HG02840 (cell line): ENCODE data around the gene GLP2R.

Experiments
- ATAC-seq: cut with Tn5 transposase; IDR thresholded peaks from one replicate; pipeline ENCODE4 v1.9.1; 2021; ENCODE audit warnings: mild to moderate bottlenecking, moderate library complexity, moderate number of reproducible peaks; ENCODE audit not compliant: unreplicated experiment, low FRiP score

GLP2R gene

GRCh38 chr17:9844153-9844552, 18.4 kb downstream of the GLP2R start:
- ATAC-seq, result no peak

- no peak for ATAC-seq
Measured at GRCh38 chr17:9845306-9845705, 19.6 kb downstream of the GLP2R start.

- no peak for ATAC-seq
Measured at GRCh38 chr17:9850151-9850550, 24.4 kb downstream of the GLP2R start.

- no peak for ATAC-seq
Measured at GRCh38 chr17:9854255-9854654, 28.5 kb downstream of the GLP2R start.

- no peak for ATAC-seq
Measured at GRCh38 chr17:9855036-9855435, 29.3 kb downstream of the GLP2R start.

- no peak for ATAC-seq
Measured at GRCh38 chr17:9859781-9860180, 34.1 kb downstream of the GLP2R start.

GRCh38 chr17:9860851-9861250, 35.1 kb downstream of the GLP2R start:
- no peak for ATAC-seq

GRCh38 chr17:9862220-9862619, 36.5 kb downstream of the GLP2R start:
- no peak for ATAC-seq

GRCh38 chr17:9862949-9863348, 37.2 kb downstream of the GLP2R start:
- ATAC-seq, result no peak

GRCh38 chr17:9865586-9865985, 39.9 kb downstream of the GLP2R start:
- ATAC-seq, result no peak

- no peak for ATAC-seq
Measured at GRCh38 chr17:9868552-9868951, 42.8 kb downstream of the GLP2R start.

GRCh38 chr17:9872852-9873251, 47.1 kb downstream of the GLP2R start:
- ATAC-seq, result no peak

- ATAC-seq, result no peak
Measured at GRCh38 chr17:9874722-9875121, 49.0 kb downstream of the GLP2R start.

GRCh38 chr17:9875441-9875840, 49.7 kb downstream of the GLP2R start:
- ATAC-seq, result no peak

GRCh38 chr17:9878356-9878755, 52.6 kb downstream of the GLP2R start:
- no peak for ATAC-seq

GRCh38 chr17:9878786-9879525, 53.2 kb downstream of the GLP2R start:
- ATAC-seq, result no peak

- ATAC-seq, result no peak
Measured at GRCh38 chr17:9880582-9880999, 54.9 kb downstream of the GLP2R start.

- ATAC-seq, result no peak
Measured at GRCh38 chr17:9883451-9883850, 57.7 kb downstream of the GLP2R start.

GRCh38 chr17:9886141-9886930, 60.6 kb downstream of the GLP2R start:
- ATAC-seq, result no peak

- no peak for ATAC-seq
Measured at GRCh38 chr17:9887508-9887907, 61.8 kb downstream of the GLP2R start.

- ATAC-seq, result no peak
Measured at GRCh38 chr17:9890124-9890523, 64.4 kb downstream of the GLP2R start.
